HG03575 (cell line): ENCODE measurements around the gene SH3RF3.

Experiments used
- ATAC-seq: cut with Tn5 transposase; IDR thresholded peaks from one replicate; pipeline ENCODE4 v1.9.1; 2021; ENCODE audit not compliant: unreplicated experiment, insufficient number of reproducible peaks, low FRiP score; ENCODE audit errors: extremely low read depth

The SH3RF3 gene

GRCh38 chr2:109497911-109498870 is 369.2 kb downstream of the SH3RF3 start:
- ATAC-seq, result no peak

DNA sequence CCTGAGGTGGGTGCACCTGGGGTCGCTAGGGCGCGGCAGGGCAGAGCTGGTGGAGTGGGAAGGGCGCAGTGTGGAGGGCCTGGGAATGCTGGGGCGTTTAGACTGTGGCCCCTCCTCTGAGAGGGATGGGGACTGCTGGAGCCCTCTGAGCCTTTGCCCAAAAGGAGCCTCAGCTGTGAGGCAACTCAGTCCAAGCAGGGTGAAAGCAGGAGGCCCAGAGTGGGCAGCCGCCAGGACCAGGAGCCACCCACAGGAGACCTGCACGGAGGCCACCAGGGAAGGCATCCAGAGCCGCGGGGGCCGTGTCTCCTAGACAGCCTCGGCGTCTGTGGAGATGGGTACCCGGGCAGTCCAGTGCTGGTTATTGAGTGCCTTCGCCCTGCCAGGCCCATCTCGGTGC is 369.9 kb downstream of the SH3RF3 start:
- ATAC-seq, result no peak

DNA sequence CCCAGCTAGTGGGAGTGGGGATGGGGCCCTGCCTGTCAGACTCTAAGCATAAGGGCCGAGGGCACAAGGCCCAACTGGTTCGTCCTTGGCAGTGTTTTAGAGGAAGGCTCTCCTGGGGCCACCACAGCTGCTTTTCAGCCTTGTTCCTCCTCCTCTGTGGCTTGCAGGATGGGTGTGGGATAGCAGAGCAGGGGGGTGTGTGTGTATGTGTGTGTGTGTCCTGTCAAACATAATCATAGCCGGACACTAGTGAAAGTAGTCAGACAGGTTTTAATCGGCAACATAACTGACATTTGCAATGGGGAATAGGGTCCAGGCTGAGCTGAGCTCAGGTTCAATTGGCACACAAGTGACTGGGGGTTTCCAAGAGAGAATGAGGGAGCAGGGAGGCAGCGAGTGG is 370.6 kb downstream of the SH3RF3 start:
- no peak for ATAC-seq

- no peak for ATAC-seq
Observed at GRCh38 chr2:109500910-109501309, 371.9 kb downstream of the SH3RF3 start.

- no peak for ATAC-seq
Observed at GRCh38 chr2:109501461-109501860, 372.5 kb downstream of the SH3RF3 start.

- ATAC-seq, result no peak
Observed at GRCh38 chr2:109503191-109503590, 374.2 kb downstream of the SH3RF3 start.

GRCh38 chr2:109507217-109507616 is 378.2 kb downstream of the SH3RF3 start:
- ATAC-seq, result no peak

DNA sequence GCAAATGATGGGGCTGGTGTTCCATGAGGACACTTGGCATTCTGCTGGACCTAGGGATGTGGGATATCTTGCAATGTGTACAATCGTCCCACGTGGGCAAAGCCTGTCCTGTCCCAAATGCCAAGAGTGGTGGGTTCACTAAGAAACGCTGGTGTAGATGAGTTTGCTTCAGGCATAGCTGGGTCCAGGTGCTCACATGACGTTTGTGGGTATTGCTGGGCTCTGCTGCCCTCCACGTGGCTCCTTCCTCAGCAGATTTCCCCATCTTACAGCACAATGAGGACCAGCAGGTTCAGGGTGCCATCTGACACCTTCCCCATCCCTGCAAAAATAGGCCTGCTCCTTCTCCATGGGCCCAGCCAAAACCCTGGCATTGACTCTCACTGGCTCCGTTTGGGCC is 378.8 kb downstream of the SH3RF3 start:
- no peak for ATAC-seq

- ATAC-seq, result no peak
Observed at GRCh38 chr2:109508556-109508955, 379.6 kb downstream of the SH3RF3 start.

DNA sequence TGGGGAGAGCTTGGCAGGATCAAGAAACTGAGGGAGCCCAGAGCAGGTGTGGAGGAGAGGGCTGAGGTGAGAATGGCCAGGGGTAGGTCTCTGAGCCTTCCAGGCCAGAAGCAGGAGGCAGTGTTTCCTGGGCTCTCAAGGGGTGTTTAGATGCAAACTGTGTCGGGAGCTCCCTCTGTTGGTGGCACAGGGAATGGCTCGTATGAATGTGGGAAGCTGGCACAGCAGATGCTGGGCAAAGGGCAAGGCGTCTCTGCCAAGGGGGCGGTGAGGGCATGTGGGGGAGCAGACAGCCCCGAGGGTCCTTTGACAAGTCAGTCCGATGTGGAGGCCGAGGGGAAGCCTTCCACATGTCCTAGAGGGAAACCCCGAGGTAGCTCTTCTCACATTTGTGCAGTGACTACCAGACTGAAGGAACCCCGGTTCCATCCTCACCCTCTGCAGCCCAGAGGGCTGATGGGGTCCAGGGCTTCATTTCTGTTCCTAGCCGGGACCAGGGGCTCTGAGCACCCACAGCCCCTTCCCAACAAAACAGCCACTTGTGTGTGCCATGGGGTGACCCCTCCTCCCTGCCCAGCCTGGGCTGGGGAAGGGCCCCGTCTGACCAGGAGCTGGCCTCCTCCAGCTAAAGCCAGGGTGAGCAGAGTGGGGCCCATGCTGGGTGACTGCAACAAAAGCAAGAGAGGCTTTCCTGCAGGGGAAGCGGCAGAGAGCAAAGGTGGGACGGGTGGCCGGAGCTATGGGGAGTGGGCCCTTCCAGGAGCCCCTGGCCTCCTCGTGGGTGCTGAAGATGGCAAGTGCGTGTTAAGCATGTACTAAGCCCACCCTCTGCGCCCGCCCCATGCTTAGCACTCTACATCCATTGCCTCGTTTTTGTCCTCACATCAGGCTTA is 381.4 kb downstream of the SH3RF3 start:
- ATAC-seq, result no peak

- ATAC-seq, result no peak
Observed at GRCh38 chr2:109511168-109511567, 382.2 kb downstream of the SH3RF3 start.

GRCh38 chr2:109512076-109512475 is 383.1 kb downstream of the SH3RF3 start:
- no peak for ATAC-seq

- no peak for ATAC-seq
Observed at GRCh38 chr2:109513230-109513629, 384.2 kb downstream of the SH3RF3 start.

DNA sequence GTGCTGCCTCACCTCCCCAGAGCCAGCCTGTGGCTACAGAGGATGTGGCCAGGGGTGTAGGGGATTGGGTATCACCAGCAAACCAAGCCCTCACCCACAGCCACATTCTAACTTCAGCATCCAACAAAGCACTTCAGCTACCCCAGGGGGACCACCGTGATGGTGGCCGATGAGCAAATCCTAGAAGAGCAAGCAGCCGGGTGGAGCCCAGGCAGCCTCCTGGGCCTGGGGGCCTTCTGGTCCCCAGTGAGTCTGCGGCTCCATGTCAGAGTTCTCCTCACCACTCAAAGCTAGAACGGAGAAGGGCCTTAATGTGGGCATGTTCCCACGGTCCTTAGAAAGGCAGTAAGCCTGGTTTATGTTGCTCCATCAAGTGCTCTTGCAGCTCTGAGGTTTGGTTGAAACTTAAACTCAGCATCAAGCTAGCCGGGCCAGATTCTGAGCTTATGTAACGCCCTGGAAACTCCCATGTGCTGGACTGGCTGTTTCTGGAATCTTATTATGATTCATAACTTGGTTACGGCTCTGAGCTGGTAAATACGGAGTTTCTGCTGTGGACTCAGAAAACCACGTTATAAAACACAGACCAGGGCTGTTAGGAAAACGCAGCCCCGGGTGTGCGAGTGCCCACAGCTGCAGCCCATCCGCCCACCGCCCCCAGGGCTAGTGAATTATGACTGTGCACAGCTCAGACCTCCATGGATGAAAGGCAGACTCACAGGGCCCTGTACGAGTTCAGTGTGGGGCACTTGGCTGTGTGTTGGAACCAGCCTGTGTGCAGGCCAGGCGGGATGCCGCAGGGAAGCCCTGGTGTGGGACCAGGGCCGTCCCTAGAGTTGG is 385.0 kb downstream of the SH3RF3 start:
- peak; percentile 61 for ATAC-seq

DNA sequence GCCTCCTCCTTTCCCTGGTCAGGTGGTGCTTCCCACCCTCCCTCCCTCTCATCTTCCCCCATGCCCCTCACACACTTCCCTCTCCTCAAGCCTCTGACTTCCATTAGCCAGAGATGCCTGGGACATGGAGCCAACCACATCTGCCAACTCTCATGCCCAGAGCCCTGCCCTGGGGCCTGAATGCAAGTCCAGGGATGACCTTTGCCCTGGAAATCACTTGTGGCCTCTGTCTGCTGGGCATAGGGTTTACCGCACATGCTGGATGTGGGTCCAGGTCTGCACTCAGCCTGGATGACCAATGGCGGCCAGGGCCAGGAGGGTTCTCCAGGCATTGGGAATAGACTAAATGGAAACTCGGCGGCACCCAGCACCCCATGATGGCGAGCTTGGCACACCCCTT is 385.9 kb downstream of the SH3RF3 start:
- ATAC-seq, result no peak

GRCh38 chr2:109516445-109517117 is 387.6 kb downstream of the SH3RF3 start:
- ATAC-seq, result no peak

- ATAC-seq, result no peak
Observed at GRCh38 chr2:109517118-109517889, 388.3 kb downstream of the SH3RF3 start.

DNA sequence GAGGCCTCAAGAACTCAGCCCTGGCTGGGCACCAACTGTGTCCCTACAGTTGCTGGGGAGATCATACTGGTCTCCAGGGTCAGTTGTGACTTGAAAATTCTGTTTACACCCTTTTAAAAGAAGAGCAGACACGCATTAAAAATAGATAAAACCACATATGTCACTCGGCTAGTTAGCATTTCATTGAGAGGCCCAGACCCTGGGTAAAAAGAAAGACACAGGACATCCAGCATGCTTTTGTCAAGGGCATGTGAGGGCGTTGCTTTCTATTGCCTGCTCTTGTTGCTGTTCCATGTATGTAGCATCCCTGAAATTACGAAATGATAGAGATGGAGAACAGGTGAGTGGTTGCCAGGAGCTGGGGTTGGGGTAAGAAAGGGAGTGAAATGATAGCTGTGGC is 390.5 kb downstream of the SH3RF3 start:
- ATAC-seq, result no peak
